Pericardium fibroblast (primary cell): ENCODE measurements around the gene RBBP4. TPM values are rescaled to one million over a fixed set of nuclear protein-coding genes. Genes with fewer than 3 reads are reported as not detected.

Experiments
- total RNA-seq: library from RNA; depleted of rRNA; stranded (reverse); fragments of >200 nt; gene quantifications from 2 replicates; pipeline ENCODE4 v1.2.3, GENCODE V29; 2015

Gene RBBP4
- 105 and 115 TPM in 2 replicates for total RNA-seq

DNA sequence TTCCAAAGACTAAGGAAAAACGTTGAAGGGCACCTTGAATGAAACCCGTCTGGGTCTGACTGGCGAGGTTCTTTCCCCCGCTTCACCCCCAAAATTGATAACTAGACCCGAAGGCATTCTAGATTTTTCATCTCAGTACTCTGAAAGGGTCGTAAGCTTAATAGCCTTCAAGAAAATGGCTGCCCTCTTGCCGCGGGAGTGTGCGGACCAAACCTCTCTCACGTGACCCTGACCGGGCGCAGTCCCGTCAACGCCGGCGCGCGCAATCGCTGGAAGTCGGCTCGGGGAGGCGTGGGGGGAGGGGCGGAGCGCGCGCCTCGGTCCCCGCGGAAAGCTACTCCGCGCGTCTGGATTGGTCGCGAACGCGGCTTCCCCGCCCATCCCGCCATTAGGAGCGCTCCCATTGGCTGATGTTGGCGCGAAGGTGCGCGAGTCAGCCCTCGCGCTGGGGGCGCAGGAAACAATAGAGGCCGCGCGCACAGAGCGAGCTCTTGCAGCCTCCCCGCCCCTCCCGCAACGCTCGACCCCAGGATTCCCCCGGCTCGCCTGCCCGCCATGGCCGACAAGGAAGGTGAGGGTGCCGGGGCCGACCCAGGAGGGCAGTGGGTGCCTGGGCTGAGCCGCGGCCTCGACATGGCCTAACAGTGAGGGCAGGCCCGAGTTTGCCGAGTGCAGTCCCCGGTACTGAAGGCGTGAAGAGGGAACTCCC, at the start of gene RBBP4:
Gene RBBP4, plus strand, starts transcription at position 457 of the 709 bp plus-strand sequence. Its CDS starts 99 bp downstream, at position 556.

DNA sequence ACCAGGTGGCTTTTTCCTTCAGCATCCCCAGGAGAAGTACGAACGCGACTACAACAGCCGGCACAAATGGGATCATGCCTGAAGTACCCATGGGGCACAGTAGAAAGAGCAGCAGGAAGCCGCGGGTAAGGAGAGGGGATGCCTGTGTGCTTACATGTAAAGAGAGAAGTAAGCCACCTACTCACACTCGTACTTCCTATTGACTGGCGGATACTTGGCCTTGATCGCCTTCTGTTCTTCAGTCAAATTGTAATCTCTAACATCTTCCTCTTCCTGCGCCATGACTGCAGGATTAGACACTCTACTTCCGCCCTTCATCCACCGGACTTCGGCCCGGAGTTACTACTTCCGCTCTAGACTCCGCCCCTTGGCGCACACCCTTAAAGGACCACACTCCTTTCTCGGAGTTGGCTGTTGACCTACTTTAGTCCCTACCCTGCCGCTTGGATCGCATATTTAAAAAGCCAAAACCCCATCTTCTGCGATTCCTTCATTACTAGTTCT, 708 bp upstream of the RBBP4 start, which contains the start of gene ZBTB8OS:
Gene ZBTB8OS, minus strand, starts transcription at position 303 of the 504 bp plus-strand sequence. Its CDS starts 21 bp downstream, at position 282.

GRCh38 chr1:32702599-32703478, 51.8 kb downstream of the RBBP4 start, which contains the start of gene SYNC:
SYNC (minus strand) TSS chr1:32702770; CDS start chr1:32702660, 110 bp downstream.

Other genes with a start within 250 kb of the RBBP4 start
- gene ZBTB8B, start 186.1 kb upstream of the RBBP4 start, total RNA-seq, result not detected in 2 replicates
- 3.1 and 4.9 TPM in 2 replicates for gene ZBTB8A, start 111.8 kb upstream of the RBBP4 start, total RNA-seq
- 11.9 and 28.7 TPM in 2 replicates for gene ZBTB8OS, start 658 bp upstream of the RBBP4 start, total RNA-seq
- 37.6 and 80.6 TPM in 2 replicates for gene SYNC, start 51.6 kb downstream of the RBBP4 start, total RNA-seq
- 134 and 153 TPM in 2 replicates for gene YARS1, start 166.2 kb downstream of the RBBP4 start, total RNA-seq
- 17.0 and 20.4 TPM in 2 replicates for gene S100PBP, start 166.4 kb downstream of the RBBP4 start, total RNA-seq
- 1.3 and 2.9 TPM in 2 replicates for gene FNDC5, start 219.7 kb downstream of the RBBP4 start, total RNA-seq
- gene HPCA, start 235.3 kb downstream of the RBBP4 start, total RNA-seq, result not detected in 2 replicates